Activated T-cell treated with anti-CD3 and anti-CD28 coated beads, Interleukin-2, amount 50 U/mL, for 1 hour (primary cell): ENCODE results near the gene PTPRN2.

Source experiments
- DNase-seq: peaks from one replicate; pipeline ENCODE4 v3.0.0-alpha.2; 2020

PTPRN2 gene

DNA sequence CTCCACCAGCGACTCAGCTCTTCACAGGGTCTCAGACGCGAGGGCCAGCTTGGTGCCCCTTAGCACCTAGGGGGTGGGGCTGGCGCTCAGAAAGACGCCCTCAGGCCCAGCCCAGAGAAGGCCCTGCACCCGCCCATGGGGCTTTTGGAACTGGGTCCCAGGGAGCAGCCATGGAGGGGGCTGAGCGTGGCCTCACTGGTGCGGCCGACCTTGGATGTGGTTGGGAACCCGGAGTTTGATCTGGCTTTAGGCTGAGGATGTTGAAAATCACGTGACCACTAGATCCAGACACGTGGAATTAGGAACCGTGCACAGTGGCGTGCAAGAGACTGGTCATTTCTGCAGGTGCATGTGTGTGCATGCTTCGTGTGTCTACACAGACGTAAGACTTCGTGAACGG lies 1065.4 kb downstream of the PTPRN2 start:
- DNase-seq: peak; percentile 3

DNA sequence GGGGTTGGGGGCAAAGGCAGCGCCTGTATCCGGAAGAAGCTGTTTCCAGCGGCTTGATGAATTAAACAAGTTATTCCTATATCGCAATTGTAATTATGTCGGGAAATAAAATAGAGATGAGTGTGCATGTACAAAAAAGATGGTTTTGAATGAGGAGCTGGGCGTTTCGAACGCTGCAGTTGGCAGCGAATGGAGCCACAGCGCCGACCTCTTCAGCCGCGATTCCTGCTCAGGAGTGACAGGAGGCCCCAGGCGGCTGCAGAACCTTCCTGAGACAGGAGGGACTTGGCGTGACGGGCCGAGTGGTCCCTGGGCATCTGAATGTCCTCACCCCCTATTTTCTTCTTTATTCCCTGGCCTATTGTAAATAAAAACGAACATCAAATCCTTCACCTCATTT lies 1065.9 kb downstream of the PTPRN2 start:
- DNase-seq: no peak

DNA sequence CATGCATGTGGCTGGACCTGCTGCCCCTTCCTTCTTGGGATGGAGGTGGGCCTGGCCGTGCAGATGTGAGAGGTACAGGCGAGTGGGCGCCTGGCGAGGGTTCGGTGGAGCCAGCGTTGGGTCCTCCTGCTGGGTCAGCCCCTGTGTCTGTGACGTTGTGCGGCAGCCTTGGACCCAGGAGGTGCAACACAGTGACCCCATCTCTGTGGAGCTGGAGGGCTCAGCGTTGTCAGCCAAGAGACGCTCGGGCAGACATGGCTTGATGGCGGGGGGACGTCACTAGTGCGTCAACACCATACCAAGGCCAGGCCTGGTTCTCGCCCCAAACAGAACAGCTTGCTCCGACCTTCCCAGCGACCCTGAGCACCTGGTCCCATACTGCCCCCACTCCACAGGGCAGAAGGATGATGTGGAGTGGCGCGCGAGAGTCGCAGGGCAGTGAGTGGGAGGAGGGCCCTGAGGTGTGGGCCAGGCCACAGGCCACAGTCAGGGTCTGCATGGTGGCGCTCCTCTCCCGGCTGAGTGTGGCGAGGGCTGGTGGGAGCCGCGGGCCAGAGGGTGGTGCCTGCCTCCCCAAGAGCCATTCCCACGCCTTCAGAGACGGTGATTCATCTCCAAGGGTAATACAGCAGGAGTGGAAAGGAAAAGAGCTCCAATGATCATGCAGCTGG lies 1066.4 kb downstream of the PTPRN2 start:
- peak; percentile 11 for DNase-seq

DNA sequence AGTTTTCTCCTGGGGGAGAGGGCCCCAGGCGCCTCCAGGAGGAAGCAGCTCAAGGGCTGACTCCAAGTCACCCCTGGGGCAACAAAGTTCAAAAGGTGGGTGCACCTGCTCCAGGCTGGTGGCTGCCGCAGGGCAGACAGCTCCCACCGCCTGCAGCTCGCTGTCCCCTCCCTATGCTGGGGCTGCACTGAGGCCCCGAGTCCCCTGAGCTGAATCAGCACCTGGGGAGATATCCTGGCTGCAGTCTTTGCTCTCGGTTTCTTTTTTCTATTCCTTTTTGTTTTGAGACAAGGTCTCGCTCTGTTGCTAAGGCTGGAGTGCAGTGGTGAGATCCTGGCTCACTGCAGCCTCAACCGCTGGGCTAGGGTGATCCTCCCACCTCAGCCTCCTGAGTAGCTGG lies 1067.4 kb downstream of the PTPRN2 start:
- no peak for DNase-seq

DNA sequence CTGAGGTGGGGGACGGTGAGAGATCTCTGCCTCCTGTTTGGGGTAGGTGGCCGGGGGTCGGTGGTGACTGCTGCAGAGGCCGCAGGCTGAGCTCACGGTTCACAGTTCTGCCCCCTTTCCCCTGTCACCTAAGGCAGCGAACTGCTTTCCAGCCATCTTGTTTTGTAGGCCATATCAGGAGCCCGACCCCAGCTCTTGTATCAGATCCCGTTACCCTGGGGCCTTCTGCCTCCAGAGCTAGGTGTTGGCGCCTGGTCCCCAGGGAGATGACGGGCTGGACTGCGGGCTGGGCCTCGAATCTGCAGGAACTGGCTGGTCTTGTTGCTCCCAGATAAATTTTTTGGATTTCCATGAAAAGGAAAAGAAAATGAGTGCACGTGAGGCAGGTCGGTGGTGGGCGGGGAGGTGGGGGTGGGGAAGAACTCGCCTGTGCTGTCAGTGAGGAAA lies 1067.8 kb downstream of the PTPRN2 start:
- no peak for DNase-seq

DNA sequence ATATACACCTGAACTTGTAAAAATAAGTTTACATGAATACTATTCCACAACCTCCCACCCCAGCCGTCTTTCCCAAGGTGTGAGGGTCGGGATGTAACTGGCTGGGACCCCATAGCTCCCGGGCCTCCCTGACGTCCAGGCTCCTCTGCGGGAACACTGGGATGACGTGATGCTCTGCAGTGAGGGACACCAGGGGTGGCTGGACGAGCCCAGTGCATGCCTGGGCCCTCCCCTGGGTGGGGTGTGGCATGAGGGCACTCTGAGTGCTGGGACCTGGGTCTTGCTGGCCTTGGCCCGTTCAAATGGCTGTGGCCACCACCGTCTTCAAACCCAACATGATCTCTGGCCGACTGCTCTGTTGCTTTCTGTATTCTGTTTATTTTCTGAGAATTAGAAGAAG lies 1068.4 kb downstream of the PTPRN2 start:
- DNase-seq: no peak

DNA sequence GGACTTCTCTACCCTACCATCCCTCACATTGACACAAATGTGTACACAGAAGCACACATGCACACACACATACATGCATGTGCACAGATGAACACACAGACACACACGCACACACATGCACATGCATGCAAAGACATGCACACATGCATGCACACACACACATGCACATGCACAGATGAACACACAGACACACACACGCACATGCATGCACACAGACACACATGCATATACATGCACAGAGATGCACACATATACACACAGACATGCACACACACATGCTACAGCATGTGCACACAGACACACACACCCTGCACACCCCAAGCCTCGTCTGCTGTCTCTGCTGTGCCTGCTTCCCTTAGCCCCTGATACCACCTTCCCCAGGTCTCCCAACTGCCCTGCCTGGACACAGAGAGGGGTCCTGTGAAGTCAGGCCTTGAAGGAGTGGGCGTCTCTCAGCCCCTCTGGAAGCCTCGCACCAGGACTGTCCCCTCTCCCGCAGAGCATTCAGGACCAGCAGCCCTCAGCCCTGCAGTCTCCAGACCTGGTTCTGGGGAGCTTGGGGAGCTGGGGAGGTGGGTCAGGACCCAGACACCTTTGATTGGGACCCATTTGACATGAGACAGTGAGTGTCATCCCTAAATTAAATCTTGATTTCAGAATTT lies 1069.0 kb downstream of the PTPRN2 start:
- DNase-seq: no peak

DNA sequence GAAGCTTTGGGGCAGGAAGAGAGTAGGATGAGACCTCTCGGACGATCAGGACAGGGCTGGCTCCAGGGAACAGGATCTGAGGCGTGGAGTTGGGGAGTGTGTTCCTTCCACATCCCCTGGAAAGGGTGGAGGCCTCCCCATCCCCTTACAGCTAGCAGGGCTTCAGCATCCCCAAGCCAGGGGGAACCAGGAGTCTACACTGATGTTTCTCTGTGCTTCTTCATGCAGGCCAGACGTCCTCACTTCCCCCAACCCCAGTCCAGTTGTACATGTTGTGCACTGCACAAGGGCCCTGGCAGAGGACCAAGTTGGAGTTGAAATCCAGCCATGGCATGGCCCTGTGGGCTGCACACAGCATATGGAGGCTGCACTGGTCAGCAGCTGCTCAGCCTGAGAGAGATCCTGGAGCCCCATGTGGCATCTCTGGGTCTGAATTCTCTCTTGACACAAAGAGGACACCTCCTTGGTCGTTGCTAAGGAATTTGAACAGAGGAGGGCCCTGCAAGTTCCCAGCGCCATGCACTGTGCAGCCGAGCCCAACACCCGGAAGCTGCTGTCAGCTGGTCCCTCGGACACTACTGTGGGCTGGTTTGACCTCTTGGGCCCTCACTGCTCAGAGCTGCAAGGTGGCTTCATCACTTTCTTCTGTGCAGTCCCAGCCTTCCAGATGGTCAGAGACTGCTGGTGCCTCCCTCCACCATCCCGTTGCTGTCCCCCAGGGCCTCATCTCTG lies 1069.7 kb downstream of the PTPRN2 start:
- no peak for DNase-seq

DNA sequence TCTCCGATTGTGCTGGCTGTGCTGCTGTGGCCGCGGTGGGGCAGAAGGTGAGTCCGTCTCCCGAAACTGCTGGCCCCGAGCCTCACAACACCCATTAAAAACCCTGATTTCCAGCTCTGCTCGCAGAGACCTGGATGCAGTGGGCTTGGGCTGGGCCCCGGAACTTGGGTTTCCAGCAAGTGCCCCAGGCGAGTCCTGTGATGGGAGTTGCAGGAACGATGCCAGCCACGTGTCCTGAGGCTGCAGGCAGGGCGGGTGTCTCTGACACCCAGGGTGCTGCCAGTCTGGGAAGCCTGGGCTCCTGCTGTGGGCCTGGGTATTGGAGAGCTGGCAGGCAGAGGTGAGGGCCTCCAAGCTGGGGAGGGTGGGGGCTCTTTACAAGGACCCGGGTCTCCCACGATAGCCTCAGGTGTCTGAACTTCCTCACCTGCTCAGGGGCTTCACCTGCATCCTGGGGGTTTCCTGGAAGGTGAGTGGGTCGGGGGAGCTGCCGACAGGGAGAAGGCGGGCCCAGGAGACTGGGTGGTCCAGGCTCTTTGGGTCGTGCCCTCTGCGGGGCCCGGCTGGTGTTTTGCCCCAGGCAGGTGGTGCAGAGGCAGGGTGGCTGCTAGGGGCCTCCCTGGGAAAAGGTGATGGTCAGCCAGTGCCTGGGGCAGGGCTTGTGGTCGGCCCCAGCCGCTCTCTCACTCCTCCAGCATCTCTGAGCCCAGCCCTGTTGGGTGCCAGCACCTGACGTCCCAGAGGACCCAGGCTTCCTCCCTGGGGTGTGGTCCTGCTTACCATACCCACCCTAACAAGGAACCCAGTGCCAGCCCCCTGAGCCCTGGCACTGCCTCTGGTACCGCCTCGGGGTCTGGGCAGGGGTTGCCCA lies 1070.5 kb downstream of the PTPRN2 start:
- no peak for DNase-seq

DNA sequence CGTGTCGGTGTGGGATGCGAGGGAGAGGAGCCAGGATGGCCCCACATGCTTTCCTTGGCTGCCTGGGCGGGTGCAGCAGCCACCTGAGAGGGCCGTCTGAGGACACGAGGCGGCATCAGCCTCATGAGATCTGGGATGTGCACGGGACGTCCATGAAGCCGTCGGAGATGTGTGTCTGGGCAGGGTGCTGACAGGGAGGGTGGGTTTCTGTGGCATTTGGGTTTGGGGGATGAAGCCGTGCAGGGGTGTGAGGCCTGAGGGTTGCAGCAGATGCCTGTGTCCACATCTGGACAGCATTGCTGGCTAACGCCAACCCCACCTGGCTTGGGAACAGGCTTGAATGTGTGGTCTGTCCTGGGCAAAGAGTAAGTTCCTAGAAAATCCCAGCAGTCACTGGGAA lies 1071.3 kb downstream of the PTPRN2 start:
- no peak for DNase-seq

DNA sequence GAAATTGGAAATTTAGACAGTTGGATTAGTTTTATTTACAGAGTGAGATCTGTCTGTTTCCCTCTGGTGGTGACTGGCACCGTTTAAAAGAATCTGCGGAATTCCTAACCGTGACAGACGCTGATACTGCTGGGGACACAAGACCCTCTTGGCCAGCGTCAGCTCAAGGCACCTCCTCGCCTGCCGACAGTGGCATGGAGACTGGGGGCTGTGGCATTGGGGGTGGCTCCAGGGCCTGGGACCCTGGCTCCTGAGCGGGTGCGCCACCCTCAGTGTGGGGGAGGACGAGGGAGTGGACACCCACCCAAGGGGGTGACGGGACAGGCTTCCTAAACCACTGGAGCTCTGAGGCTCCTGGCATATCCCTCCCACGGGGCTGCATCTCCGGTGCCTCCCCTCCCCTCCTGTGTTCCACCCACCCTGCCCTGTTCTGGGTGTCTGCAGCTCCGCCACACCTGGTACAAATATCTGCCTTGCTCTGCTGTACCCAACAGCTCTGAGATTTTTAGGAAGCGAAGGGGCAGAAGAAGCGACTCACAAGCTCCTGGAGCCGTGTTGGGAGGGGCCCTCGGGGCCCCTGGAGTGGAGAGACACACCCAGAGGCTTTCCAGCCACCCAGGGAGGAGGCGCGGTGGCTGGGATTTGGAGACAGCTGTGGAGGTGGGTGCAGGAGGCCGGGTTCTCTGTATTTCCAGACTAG lies 1072.1 kb downstream of the PTPRN2 start:
- no peak for DNase-seq

DNA sequence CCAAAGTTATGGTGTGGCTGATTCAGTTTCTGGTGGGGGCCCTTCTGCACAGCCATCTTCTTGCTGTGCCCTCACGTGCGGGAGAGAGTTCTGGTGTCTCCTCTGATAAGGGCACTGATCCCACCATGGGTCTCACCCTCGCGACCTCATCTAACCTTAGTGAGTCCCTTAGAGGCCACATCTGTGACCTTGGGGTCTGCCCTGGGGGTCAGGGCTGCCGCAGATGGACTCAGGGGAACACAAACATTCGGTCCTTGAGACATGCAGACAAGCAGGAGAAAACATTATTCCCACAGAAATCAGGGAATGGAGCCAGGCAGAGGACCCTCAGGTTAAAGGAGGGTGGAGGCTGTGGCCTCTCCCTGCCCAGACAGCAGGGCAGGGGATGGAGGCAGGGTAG lies 1072.9 kb downstream of the PTPRN2 start:
- no peak for DNase-seq

DNA sequence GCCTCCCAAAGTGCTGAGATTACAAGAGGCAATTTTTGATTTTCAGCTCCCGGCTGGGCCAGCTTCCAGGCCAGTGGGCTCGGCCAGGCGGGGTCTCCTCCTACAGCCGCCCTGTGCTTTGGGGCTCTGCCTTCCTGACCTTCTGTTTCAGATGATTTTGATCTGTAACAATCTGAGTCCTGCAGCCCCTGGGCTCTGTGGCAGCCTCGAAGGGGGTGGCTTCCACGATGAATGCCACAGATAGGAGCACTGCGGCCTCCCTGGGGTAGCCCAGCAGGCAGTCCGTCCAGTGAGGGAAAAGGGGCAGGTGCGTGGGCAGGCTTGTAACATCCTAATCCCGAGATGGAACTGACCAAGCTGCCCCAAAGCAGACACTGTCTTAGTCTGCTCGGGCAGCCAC lies 1073.3 kb downstream of the PTPRN2 start:
- DNase-seq: no peak

DNA sequence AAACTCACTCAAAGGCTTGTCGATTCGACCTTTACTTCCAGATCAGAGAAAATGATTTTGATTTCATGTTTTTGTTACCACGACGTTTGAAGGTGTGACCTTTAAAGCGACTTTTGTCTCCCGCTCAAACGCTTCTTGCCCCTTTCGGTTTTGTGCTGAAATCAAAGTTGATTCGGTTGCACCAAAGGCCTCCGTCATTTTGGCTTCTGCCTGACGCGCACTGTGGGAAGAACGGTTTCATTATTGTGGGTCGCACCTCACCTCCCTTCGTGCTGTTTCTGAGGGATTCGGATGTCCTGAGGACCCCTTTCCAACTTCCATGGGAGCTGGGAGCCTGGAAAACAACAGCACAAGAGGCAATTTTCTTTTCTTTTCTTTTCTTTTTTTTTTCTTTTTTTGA lies 1073.9 kb downstream of the PTPRN2 start:
- no peak for DNase-seq

DNA sequence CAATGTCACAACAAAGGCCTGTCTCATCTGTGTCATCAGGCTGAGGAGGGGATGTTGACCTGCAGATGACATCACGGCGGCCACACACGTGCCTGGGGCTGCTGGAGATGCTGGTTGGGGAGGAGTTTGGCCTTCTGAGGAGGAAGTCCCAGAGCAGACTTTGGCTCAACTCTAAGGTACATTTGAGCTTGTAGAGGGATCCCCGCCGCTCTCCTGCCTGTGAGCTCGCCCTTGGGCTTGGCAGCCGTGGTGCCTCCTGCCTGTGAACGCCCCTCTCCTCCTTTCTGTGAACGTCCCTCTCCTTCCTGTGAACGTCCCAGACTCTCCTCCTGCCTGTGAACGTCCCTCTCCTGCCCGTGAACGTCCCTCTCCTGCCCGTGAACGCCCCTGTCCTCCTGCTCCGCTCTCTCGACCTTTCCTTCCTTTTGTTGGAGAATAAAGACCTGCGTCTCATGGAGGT lies 1074.4 kb downstream of the PTPRN2 start:
- no peak for DNase-seq

DNA sequence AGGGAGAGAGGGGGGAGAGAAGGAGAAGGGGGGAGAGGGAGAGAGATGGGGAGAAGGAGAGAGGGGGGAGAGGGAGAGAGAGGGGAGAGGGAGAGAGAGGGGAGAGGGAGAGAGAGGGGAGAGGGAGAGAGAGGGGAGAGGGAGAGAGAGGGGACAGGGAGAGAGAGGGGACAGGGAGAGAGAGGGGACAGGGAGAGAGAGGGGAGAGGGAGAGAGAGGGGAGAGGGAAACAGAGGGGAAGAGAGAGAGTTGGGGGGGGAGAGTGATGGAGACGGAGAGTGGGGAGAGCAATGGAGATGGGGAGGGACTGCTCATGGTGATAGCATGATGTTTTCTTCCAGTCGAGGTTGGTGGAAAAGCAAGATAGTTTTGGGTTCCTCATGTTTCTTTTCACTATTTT lies 1078.4 kb downstream of the PTPRN2 start:
- DNase-seq: no peak

DNA sequence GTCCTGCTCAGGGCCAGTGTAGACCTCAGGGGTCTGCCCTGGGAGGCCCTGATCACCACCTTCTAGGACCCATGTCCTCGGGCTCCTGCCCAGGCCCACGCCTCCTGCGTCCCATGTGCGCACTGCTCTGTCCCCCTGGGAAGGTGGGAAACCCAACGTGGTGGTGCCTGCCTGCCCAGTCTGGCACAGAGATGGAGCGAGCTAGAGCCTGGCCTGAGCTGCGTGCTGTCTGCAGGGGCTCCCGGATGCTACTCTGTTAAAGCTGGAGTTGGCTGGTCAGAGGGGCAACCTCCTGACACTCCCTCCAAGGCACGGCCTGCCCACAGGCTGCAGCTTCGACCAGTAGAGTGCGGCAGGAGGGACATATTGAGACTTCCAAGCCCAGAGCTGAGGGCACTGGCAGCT lies 1079.1 kb downstream of the PTPRN2 start:
- no peak for DNase-seq

DNA sequence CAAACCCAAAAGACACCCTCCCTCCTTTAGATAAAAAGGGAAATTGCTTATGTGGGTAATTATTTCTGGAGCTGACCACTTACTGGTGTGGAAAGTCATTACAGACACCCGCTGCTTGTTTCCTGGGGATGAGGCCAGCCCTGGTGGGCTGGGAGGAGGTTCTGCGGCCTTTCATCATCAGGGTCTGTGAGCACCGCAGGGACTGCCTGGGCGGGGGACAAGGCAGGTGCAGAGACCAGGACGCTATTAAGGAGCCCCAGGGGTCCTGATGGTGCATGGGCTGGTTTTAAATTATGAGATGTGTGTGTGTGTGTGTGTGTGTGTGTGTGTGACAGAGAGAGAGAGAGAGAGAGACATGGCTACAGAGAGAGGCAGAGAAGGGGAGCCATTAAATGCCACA lies 1079.6 kb downstream of the PTPRN2 start:
- no peak for DNase-seq

DNA sequence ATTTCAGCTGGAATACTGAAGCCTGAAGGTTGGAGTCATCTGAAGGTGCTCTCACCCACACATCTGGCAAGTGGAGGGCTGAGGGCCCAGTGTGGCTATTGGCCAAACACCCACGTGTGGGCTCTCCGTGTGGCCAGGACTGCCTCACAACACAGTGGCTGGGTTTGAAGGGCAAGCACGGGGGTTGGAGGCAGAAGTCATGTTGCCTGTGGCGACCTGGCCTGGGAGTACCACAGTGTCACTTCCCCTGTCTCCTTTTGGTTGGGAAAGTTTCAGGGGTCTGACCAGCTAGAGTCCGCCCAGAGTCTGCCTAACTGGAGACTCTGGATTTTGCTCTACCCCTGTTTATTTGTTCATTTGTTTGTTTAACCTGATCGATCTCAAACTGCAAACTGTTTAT lies 1081.4 kb downstream of the PTPRN2 start:
- DNase-seq: no peak

DNA sequence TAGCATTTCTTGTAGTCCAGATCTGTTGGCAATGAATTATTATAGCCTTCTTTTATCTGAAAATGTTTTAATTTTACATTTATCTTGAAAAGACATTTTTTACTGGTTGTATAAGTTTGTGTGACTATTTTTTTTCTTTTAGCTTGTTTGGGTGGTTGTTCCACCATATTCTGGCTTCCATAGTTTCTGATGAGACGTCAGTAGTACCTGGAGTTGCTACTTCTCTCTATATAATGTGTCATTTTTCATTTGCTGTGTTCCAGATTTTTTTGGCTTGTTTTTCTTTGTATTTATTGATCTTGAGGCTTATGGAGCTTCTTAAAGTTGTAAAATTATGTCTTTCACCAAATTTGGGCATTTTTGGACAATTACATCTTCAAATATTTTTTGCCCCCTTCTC lies 1082.0 kb downstream of the PTPRN2 start:
- no peak for DNase-seq

DNA sequence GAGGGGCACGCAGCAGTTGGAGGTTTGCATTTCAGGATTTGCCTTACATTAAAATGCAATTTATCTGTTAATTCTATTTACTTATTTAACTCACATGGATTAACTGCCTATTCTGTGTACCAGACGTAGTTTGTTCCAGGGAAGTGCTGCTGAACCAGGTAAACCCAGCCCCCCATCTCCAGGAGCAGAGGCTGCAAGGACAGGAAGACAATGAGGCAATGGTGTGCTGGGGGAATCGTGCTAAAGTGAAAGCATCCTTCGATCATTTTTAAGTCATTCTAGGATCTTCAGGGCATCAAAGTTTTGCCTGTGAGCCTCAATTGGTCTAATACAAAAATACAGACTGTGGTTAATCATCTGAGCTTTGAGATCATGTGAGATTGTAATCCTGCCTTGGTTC lies 1084.4 kb downstream of the PTPRN2 start:
- no peak for DNase-seq

DNA sequence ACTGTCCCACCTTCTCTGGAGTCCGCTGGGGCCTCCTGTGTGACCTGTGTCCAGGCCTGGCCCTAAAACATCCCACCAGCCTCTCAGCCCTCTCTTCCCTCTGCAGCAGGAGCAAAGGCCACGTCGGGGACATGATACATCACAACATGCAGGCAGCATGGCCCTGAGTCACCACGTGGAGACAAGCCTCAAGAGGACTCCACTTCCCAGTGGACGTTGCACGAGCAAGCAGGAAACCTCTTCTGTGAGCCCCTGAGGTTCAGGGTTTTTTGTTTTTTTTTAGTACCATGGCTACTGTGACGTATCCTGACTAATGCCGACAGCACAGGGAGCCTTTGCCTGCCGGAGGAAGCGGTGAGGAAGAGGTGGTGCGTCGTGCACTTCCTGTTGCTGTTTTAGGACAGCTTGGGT lies 1084.9 kb downstream of the PTPRN2 start:
- peak; percentile 68 for DNase-seq
